GM21529 (cell line): ENCODE results near the gene DBF4B.
A peak's percentile ranks its signal among the peaks of the same experiment; 100 is the strongest.
"Not testable (repeated sequence)": the region's sequence is repeated elsewhere in the genome, so short reads cannot be mapped to it uniquely, and the experiment has no call there.

Experiments used
- ATAC-seq: cut with Tn5 transposase; IDR thresholded peaks from one replicate; pipeline ENCODE4 v1.9.1; 2021; ENCODE audit not compliant: unreplicated experiment

DBF4B gene, protein sequence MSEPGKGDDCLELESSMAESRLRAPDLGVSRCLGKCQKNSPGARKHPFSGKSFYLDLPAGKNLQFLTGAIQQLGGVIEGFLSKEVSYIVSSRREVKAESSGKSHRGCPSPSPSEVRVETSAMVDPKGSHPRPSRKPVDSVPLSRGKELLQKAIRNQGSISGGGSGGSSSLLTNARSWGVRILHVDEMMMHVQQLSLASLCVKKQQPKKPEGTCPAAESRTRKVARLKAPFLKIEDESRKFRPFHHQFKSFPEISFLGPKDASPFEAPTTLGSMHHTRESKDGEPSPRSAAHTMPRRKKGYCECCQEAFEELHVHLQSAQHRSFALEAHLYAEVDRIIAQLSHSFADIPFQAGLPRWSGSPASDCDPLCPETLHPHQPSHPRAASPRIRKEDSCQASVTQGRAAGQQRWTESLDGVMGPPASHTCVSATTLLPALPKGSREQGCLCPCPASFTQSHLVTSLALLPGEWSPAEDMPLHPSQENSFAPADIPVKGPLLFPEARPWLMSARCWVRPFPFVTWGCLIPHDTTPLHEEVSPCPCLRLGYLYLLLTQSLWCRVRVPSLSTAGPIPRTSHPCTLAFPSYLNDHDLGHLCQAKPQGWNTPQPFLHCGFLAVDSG

GRCh38 chr17:44708401-44709263, at the start of gene DBF4B:
Gene DBF4B (plus strand): TSS chr17:44708665. CDS start chr17:44708821, 156 bp downstream.
- peak; percentile 61 for ATAC-seq

DNA sequence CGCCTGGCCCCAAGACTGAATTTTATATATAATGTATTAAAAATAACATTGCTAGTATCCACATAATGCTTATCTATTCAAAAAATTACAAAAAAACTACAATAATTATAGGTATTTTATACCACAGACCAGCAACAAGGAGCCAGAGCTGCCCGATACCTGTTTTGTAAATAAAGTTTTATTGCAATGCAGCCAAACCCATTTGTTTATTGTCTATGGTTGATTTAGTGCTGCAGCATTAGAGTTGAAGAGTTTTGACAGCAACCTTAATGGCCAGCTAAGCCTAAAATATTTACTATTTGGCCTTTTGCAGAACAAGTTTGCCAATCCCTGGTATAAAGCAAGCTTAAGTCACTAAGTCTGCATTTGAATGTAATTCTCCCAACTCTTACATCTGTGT, 46.6 kb upstream of the DBF4B start:
- ATAC-seq: no peak

DNA sequence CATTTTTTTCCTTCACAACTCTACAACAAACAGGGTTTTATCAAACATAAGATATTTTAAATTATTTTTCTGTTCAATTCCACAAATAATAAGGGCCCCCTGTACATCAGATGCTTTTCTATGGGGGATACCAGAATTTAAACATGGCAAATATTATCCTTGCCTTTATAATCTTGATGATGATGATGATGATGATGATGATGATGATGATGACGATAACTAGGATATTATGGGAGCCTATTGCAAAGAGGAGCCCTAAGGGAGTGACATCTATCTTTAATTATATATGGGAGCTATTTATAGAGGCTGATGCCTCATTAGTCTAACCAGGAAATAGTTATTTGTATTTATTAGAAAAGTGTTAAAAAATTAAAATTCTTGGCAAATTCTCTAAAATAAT, 45.4 kb upstream of the DBF4B start:
- no peak for ATAC-seq

DNA sequence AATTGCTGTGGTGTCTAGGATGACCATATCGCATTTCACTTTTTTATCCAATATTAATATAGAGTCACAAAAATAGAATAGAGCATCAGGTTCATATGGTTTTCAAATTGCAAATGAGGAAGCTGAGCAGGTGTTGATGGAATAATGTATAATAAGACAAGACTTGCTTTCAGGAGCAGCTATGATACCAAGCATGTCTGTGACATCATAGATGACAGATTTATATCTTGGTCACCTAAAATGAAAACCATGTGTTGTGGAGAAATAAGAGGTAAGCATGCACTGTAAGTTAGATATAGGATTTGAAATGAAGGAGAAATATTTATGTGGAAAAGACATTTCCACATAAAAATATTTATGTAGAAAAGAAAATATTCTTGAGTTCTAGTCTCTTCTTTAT, 43.6 kb upstream of the DBF4B start:
- ATAC-seq: no peak

DNA sequence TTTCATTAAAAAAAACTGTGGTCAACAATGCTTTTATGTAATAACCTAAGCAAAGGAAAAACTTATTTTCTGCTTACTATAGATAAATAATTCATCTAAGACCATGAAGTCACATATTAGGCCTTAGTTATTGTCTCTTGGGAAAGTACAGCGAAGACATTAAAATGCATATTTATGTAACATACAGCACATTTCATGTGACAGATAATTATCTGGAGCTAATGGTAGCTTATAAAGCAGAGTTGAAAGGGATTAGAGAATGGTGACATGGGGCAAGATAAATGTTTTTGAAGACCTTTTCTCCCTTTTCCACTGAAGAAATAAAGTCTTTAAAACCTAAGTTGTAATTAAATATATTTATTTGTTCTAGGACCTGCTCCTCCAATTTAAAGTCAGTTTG, 42.5 kb upstream of the DBF4B start:
- ATAC-seq: no peak

GRCh38 chr17:44672479-44673093, 35.9 kb upstream of the DBF4B start:
- no peak for ATAC-seq

- ATAC-seq: no peak
These were observed 34.6 kb upstream of the DBF4B start for GRCh38 chr17:44673893-44674292.

DNA sequence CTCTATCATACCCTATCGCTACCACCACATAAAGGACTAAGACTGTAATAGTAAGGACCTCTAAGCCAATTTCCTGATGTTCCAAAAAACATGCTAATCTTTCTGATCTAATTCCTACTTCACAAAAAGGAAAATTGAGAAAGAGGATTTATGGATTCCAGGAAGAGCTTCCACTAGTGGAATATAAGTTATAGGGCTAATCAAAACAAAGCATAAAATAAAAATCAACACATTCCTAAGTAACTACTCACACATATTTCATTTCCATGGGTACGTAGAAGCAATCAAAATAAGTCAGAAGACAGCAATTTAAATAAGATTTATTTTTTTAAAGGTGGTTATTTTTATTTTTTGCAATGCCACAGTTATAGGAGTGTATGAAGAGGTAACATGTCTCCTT, 31.3 kb upstream of the DBF4B start:
- ATAC-seq: no peak

DNA sequence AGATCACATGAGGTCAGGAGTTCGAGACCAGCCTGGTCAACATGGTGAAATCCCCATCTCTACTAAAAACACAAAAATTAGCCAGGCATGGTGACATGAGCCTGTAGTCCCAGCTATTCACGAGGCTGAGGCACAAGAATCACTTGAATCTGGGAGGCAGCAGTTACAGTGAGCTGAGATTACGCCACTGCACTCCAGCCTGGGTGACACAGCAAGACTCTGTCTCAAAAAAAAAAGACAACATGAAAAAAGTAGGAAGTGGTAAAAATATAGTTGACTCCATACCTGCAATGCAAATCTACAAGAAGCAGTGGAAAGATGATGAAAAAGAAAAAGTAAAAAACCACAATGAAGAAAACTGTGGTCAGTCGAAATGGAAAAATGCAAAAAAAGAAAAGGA, 25.2 kb upstream of the DBF4B start:
- ATAC-seq: not testable (repeated sequence)

DNA sequence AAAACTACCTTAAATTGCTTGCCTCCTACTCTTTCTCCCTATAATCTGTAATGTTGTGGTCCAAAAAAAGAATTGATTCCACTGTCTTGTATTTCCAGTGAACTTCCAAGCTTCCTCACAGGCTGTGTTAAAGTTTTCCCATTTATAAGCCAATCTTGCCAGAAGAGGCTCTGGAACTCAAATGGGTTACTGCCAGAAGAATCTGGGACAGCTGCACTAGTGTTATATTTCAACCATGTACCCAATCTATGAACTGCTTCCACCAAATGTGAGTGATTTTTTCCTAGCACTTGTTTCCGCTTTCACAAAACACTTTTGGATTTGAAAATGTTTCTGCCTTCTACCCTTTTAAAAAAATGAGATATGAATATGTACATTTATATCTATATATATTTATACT, 20.7 kb upstream of the DBF4B start:
- ATAC-seq: no peak

- ATAC-seq: no peak
These were observed 20.3 kb upstream of the DBF4B start for GRCh38 chr17:44688200-44688599.

DNA sequence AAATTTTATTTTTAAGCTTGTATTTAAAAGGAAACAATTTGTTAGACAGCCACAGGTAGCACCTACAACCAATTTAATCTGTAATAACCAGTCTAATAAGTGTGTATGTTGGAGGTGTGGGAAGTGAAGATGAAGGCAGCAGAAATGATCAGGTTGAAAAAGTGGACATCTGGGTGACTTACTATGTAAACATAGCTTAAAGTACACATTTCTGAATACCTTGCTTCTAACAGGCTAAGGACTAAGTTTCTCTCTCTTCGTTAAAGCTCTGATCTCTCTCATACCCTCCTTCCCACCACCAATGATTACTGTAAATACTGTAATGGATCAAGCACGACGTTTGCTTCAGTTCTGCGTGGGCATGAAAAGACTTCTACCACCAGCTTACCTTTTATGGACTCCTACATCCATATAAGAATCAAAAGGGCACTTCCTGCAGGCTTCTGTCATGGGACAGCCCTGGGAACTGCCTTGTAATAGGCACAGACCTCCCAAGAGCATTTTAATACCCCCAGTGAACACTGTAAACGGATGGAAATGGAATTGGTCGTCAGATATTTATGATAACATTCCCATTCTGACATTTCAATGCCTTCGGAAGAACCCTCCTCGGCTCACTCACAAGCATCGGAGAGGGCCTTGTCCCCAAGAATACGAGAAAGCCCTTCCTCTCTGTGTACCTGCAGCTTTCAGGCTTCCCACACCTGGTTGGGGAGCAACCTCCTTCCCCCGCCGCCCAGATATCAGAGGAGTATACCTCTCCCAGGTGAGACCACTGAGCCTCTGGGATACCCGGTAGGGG, 19.6 kb upstream of the DBF4B start:
- no peak for ATAC-seq

- peak; percentile 80 for ATAC-seq
These were observed 18.8 kb upstream of the DBF4B start, which contains the start of gene CCDC43 for GRCh38 chr17:44689477-44690217. Gene CCDC43 (minus strand): TSS chr17:44689776. CDS start chr17:44689753, 23 bp downstream.

DNA sequence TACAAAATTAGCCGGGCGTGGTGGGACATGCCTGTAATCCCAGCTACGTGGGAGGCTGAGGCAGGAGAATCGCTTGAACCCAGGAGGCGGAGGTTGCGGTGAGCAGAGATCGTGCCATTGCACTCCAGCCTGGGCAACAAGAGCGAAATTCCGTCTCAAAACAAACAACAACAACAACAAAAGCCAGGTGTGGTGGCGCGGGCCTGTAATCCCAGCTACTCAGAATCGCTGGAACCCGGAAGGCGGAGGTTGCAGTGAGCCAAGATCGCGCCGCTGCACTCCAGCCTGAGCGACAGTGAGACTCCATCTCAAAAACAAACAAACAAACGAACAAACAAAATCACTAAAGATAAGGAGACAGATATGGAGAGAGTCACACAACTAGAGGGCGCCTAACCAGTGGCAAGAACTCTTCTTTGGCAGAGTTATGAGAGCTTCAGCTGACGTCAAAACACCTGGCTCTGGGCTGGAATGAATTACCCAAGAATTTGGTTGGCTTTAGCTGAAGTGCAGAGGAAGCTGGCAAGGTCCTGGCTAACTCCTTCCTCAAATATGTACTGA, 17.6 kb upstream of the DBF4B start:
- not testable (repeated sequence) for ATAC-seq

- ATAC-seq: no peak
These were observed 14.9 kb upstream of the DBF4B start for GRCh38 chr17:44693609-44694008.

- not testable (repeated sequence) for ATAC-seq
These were observed 8.2 kb upstream of the DBF4B start for GRCh38 chr17:44700288-44700687.

- ATAC-seq: no peak
These were observed 587 bp upstream of the DBF4B start for GRCh38 chr17:44707755-44708400.

DNA sequence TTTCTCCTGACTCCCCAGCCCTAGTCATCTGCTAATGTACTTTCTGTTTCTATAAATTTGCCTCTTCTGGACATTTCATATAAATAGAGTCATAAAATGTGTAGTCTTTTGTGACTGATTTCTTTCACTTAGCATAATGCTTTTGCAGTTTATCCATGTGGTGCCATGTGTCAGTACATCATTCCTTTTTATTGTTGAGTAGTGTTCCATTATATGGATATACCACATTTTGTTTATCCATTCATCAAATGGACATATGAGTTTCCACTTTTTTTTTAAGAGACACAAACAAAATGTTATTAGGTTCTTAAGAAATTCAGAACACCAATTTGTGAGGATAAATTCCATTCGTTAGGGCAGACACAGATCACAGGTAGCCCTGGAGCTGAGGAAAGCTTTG, 11.0 kb downstream of the DBF4B start:
- no peak for ATAC-seq

DNA sequence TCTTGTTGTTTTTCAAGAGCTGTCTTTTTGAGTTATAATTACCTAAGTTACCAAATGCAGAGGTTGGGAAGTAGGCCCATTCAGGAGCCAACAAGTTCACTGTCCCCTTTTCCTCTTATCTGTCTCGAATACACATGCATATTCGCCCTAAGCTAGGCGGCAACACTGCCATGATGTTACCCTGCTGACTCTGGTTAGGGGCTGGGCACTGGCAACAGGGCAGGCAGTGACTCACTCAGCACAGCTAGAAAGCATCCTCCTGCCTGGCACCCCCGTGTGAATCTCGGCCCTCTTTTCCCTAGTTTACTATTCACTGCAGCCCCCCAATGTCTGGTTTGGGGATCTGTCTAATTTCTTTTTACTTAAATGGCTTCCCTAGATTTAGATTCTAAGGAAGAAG, 13.8 kb downstream of the DBF4B start:
- ATAC-seq: no peak
